Measurements from ENCODE around the gene CREB3.
A peak's percentile ranks its signal among the peaks of the same experiment; 100 is the strongest.

The CREB3 gene

GRCh38 chr9:35732185-35732799 lies at the start of gene CREB3, which contains the start of gene TLN1:
TSS of gene CREB3 (plus strand) at chr9:35732666. CDS start at chr9:35732773, 107 bp downstream.
TSS of gene TLN1 (minus strand) at chr9:35732195. CDS start at chr9:35725694, 6,501 bp downstream.
- peak; percentile 96 for DNase-seq

- DNase-seq, result no peak
These were observed 49.1 kb upstream of the CREB3 start for GRCh38 chr9:35683323-35683722.

- no peak for DNase-seq
These were observed 47.5 kb upstream of the CREB3 start for GRCh38 chr9:35684921-35685320.

- no peak for DNase-seq
These were observed 47.0 kb upstream of the CREB3 start for GRCh38 chr9:35685506-35685905.

- no peak for DNase-seq
These were observed 46.0 kb upstream of the CREB3 start for GRCh38 chr9:35686222-35687203.

- no peak for DNase-seq
These were observed 45.2 kb upstream of the CREB3 start for GRCh38 chr9:35687306-35687705.

GRCh38 chr9:35687972-35688557 lies 44.4 kb upstream of the CREB3 start:
- no peak for DNase-seq

- DNase-seq, result no peak
These were observed 43.6 kb upstream of the CREB3 start for GRCh38 chr9:35688558-35689541.

GRCh38 chr9:35689542-35690293 lies 42.7 kb upstream of the CREB3 start, which contains the start of gene TPM2:
TSS of gene TPM2 (minus strand) at chr9:35689925. CDS start at chr9:35689817, 108 bp downstream.
- no peak for DNase-seq

GRCh38 chr9:35690294-35690613 lies 42.2 kb upstream of the CREB3 start:
- DNase-seq, result no peak

- DNase-seq, result peak; percentile 2
These were observed 41.7 kb upstream of the CREB3 start for GRCh38 chr9:35690614-35691333.

GRCh38 chr9:35691334-35691650 lies 41.2 kb upstream of the CREB3 start:
- no peak for DNase-seq

GRCh38 chr9:35691757-35692301 lies 40.6 kb upstream of the CREB3 start:
- no peak for DNase-seq

- no peak for DNase-seq
These were observed 36.5 kb upstream of the CREB3 start for GRCh38 chr9:35695943-35696401.

- DNase-seq, result peak; percentile 36
These were observed 35.8 kb upstream of the CREB3 start for GRCh38 chr9:35696520-35697215.

- DNase-seq, result no peak
These were observed 35.0 kb upstream of the CREB3 start for GRCh38 chr9:35697486-35697885.

GRCh38 chr9:35698231-35698630 lies 34.2 kb upstream of the CREB3 start:
- no peak for DNase-seq

GRCh38 chr9:35700031-35700430 lies 32.4 kb upstream of the CREB3 start:
- no peak for DNase-seq

GRCh38 chr9:35700942-35701341 lies 31.5 kb upstream of the CREB3 start:
- DNase-seq, result no peak

GRCh38 chr9:35702696-35703095 lies 29.8 kb upstream of the CREB3 start:
- no peak for DNase-seq
